ENCODE measurements around the gene DHRSX. TPM values are rescaled to one million over a fixed set of nuclear protein-coding genes. Genes with fewer than 3 reads are reported as not detected.
"Not testable (repeated sequence)": the region's sequence is repeated elsewhere in the genome, so short reads cannot be mapped to it uniquely, and the experiment has no call there.

Gene DHRSX
- total RNA-seq, 1 donor from 2014 or later, result 19.0 TPM

GRCh38 chrX:2283111-2283859, 217.5 kb downstream of the DHRSX start:
- DNase-seq (ENCODE audit: low read depth) (no peak), FAIRE-seq (no peak)
- H3K36me3 ChIP-seq (ENCODE audit: control insufficient read depth, insufficient read depth, low read length), result no peaks in the 10 kb centered on the region
- no peak overlapping the region for H3K4me3 ChIP-seq (ENCODE audit: low read depth, low read length)
- H3K27me3 ChIP-seq (ENCODE audit: control insufficient read depth, insufficient read depth, low read length), result no peaks in the 10 kb centered on the region
- no peak for TF ChIP-seq CTCF (IDR thresholded peaks at IDR 0.05; ENCODE audit: insufficient read depth, low read length, severe bottlenecking)

GRCh38 chrX:2282490-2283090, 218.2 kb downstream of the DHRSX start:
- no peak for TF ChIP-seq CTCF (IDR thresholded peaks at IDR 0.05; ENCODE audit: insufficient read depth, low read length, severe bottlenecking)
- no peak overlapping the region for H3K4me3 ChIP-seq (ENCODE audit: low read depth, low read length)
- DNase-seq (ENCODE audit: low read depth), result no peak
- no peaks in the 10 kb centered on the region for H3K27me3 ChIP-seq (ENCODE audit: control insufficient read depth, insufficient read depth, low read length)
- H3K36me3 ChIP-seq (ENCODE audit: control insufficient read depth, insufficient read depth, low read length), result no peaks in the 10 kb centered on the region
- no peak for FAIRE-seq

- no peak for TF ChIP-seq CTCF (IDR thresholded peaks at IDR 0.05; ENCODE audit: insufficient read depth, low read length, severe bottlenecking)
- DNase-seq (ENCODE audit: low read depth) (no peak), FAIRE-seq (no peak)
- Histone ChIP-seq H3K27me3 (ENCODE audit: control insufficient read depth, insufficient read depth, low read length) (no peaks in the 10 kb centered on the region), H3K36me3 (ENCODE audit: control insufficient read depth, insufficient read depth, low read length) (peaks cover 1% of the 10 kb centered on the region), H3K4me3 (ENCODE audit: low read depth, low read length) (no peak overlapping the region)
Observed at GRCh38 chrX:2272337-2272736, 228.4 kb downstream of the DHRSX start.

GRCh38 chrX:2271595-2271994, 229.2 kb downstream of the DHRSX start:
- H3K4me3 ChIP-seq (ENCODE audit: low read depth, low read length); H3K36me3 ChIP-seq (ENCODE audit: control insufficient read depth, insufficient read depth, low read length); H3K27me3 ChIP-seq (ENCODE audit: control insufficient read depth, insufficient read depth, low read length); FAIRE-seq; DNase-seq (ENCODE audit: low read depth): not testable (repeated sequence)

- FAIRE-seq; H3K4me3 ChIP-seq (ENCODE audit: low read depth, low read length); H3K27me3 ChIP-seq (ENCODE audit: control insufficient read depth, insufficient read depth, low read length); DNase-seq (ENCODE audit: low read depth); H3K36me3 ChIP-seq (ENCODE audit: control insufficient read depth, insufficient read depth, low read length): not testable (repeated sequence)
Observed at GRCh38 chrX:2270783-2271182, 230.0 kb downstream of the DHRSX start.

- Histone ChIP-seq H3K27me3 (ENCODE audit: control insufficient read depth, insufficient read depth, low read length) (no peaks in the 10 kb centered on the region), H3K4me3 (ENCODE audit: low read depth, low read length) (no peak overlapping the region), H3K36me3 (ENCODE audit: control insufficient read depth, insufficient read depth, low read length) (peaks cover 1% of the 10 kb centered on the region)
- DNase-seq (ENCODE audit: low read depth) (no peak), FAIRE-seq (no peak)
- TF ChIP-seq CTCF (IDR thresholded peaks at IDR 0.05; ENCODE audit: insufficient read depth, low read length, severe bottlenecking), result no peak
Observed at GRCh38 chrX:2267890-2268289, 232.9 kb downstream of the DHRSX start.
